Measurements from ENCODE around the gene PPP6C.
"Not testable (repeated sequence)": the region's sequence is repeated elsewhere in the genome, so short reads cannot be mapped to it uniquely, and the experiment has no call there.

The PPP6C gene

GRCh38 chr9:125133403-125134329 lies 55.9 kb downstream of the PPP6C start:
- Histone ChIP-seq H3K9ac (ENCODE audit: insufficient read length, low read depth) (no peak overlapping the region), H3K4me1 (ENCODE audit: insufficient read depth, insufficient read length) (no peaks in the 10 kb centered on the region), H3K9me3 (ENCODE audit: insufficient read depth, low read length) (no peaks in the 10 kb centered on the region), H3K36me3 (ENCODE audit: insufficient read depth, insufficient read length, low read length) (peaks cover 2% of the 10 kb centered on the region), H3K27me3 (ENCODE audit: insufficient read depth, insufficient read length) (no peaks in the 10 kb centered on the region), H3K4me3 (ENCODE audit: insufficient read length, low read depth) (no peak overlapping the region)
- no peak for DNase-seq (ENCODE audit: low read depth, low spot score)
- TF ChIP-seq YY1 (IDR thresholded peaks at IDR 0.05; ENCODE audit: insufficient read depth, insufficient read length) (no peak), SUZ12 (IDR thresholded peaks at IDR 0.05; ENCODE audit: extremely low read depth, insufficient read depth, insufficient read length) (no peak), ZNF274 (IDR thresholded peaks at IDR 0.05; ENCODE audit: low read depth, low read length) (no peak)

GRCh38 chr9:125131778-125132177 lies 57.8 kb downstream of the PPP6C start:
- peaks cover 2% of the 10 kb centered on the region for H3K36me3 ChIP-seq (ENCODE audit: insufficient read depth, insufficient read length, low read length)
- no peaks in the 10 kb centered on the region for H3K4me1 ChIP-seq (ENCODE audit: insufficient read depth, insufficient read length)
- H3K9ac ChIP-seq (ENCODE audit: insufficient read length, low read depth) = no peak overlapping the region
- TF ChIP-seq YY1 (IDR thresholded peaks at IDR 0.05; ENCODE audit: insufficient read depth, insufficient read length) (no peak), ZNF274 (IDR thresholded peaks at IDR 0.05; ENCODE audit: low read depth, low read length) (no peak), SUZ12 (IDR thresholded peaks at IDR 0.05; ENCODE audit: extremely low read depth, insufficient read depth, insufficient read length) (no peak)
- no peaks in the 10 kb centered on the region for H3K27me3 ChIP-seq (ENCODE audit: insufficient read depth, insufficient read length)
- no peak overlapping the region for H3K4me3 ChIP-seq (ENCODE audit: insufficient read length, low read depth)
- DNase-seq (ENCODE audit: low read depth, low spot score) = no peak
- no peaks in the 10 kb centered on the region for H3K9me3 ChIP-seq (ENCODE audit: insufficient read depth, low read length)

DNA sequence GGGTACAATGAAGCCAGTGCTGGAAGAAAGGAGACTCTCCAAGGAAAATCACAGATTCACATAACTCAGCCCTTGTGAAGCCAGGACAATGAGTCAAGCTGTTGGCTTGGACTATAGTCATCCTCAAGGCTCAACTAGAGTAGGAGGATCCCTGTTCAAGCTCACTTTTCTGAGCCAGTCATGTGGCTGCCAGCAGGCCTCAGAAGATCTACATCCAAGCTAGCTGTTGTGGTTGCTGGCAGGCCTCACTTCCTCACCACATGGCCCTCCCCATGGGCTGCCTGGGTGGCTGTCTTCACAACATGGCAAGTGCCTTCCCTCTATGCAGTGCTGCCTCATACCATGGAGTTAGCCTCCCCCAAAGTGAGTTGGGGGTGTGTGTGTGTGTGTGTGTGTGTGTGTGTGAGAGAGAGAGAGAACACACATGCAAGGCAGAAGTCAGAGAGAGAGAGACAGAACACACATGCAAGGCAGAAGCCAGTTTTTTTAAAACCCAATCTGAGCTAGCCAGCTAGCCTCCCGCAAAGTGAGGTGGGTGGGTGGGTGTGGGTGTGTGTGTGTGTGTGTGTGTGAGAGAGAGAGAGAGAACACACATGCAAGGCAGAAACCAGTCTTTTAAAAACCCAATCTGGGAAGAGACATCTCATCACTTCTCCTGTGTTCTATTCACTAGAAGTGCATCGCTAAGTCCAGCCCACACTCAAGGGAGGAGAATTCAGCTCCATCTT lies 63.4 kb downstream of the PPP6C start:
- TF ChIP-seq SUZ12 (IDR thresholded peaks at IDR 0.05; ENCODE audit: extremely low read depth, insufficient read depth, insufficient read length) = no peak
- TF ChIP-seq YY1 (IDR thresholded peaks at IDR 0.05; ENCODE audit: insufficient read depth, insufficient read length) = no peak
- no peak for TF ChIP-seq ZNF274 (IDR thresholded peaks at IDR 0.05; ENCODE audit: low read depth, low read length)
- no peak for DNase-seq (ENCODE audit: low read depth, low spot score)
- H3K36me3 ChIP-seq (ENCODE audit: insufficient read depth, insufficient read length, low read length) = no peaks in the 10 kb centered on the region
- no peaks in the 10 kb centered on the region for H3K27me3 ChIP-seq (ENCODE audit: insufficient read depth, insufficient read length)
- H3K9ac ChIP-seq (ENCODE audit: insufficient read length, low read depth) = no peak overlapping the region
- H3K4me1 ChIP-seq (ENCODE audit: insufficient read depth, insufficient read length) = no peaks in the 10 kb centered on the region
- H3K9me3 ChIP-seq (ENCODE audit: insufficient read depth, low read length) = no peaks in the 10 kb centered on the region
- H3K4me3 ChIP-seq (ENCODE audit: insufficient read length, low read depth) = no peak overlapping the region

DNA sequence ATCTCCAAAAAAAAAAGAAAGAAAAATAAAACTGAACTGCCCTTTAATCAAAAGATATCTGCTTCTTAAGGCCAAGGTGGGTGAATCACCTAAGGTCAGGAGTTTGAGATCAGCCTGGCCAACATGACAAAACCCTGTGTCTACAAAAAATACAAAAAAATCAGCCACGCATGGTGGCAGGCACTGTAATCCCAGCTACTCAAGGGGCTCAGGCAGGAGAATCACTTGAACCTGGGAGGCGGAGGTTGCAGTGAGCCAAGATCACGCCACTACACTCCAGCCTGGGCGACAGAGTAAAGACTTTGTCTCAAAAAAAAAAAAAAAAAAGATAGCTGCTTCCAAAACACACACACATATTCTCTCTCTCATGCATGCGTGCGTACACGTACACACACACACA lies 64.1 kb downstream of the PPP6C start:
- Histone ChIP-seq H3K4me1 (ENCODE audit: insufficient read depth, insufficient read length) (no peaks in the 10 kb centered on the region), H3K27me3 (ENCODE audit: insufficient read depth, insufficient read length) (no peaks in the 10 kb centered on the region)

DNA sequence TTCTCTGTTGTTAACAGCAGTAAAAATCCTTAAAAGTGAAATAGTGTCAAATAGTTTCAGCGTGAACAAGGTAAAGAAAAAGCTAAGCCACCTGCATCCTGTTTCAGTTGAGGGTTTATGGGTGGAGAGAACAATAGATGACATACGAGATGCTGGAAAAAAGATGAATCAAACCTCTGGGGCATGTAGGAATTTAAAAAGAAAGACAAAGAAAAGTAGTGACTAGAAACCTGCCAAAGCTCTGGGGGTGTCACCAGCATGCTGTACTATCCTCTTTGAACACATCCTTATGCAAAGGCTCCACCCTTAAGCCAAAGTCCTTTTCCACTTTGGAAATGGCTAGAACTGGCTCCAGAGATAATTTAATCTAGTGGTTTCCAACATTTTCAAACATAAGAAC lies 68.5 kb downstream of the PPP6C start:
- Histone ChIP-seq H3K9ac (ENCODE audit: insufficient read length, low read depth) (no peak overlapping the region), H3K36me3 (ENCODE audit: insufficient read depth, insufficient read length, low read length) (peaks cover 3% of the 10 kb centered on the region), H3K4me3 (ENCODE audit: insufficient read length, low read depth) (no peak overlapping the region), H3K27me3 (ENCODE audit: insufficient read depth, insufficient read length) (no peaks in the 10 kb centered on the region), H3K9me3 (ENCODE audit: insufficient read depth, low read length) (no peaks in the 10 kb centered on the region), H3K4me1 (ENCODE audit: insufficient read depth, insufficient read length) (no peaks in the 10 kb centered on the region)
- DNase-seq (ENCODE audit: low read depth, low spot score) = no peak
- TF ChIP-seq ZNF274 (IDR thresholded peaks at IDR 0.05; ENCODE audit: low read depth, low read length) = no peak
- no peak for TF ChIP-seq YY1 (IDR thresholded peaks at IDR 0.05; ENCODE audit: insufficient read depth, insufficient read length)
- no peak for TF ChIP-seq SUZ12 (IDR thresholded peaks at IDR 0.05; ENCODE audit: extremely low read depth, insufficient read depth, insufficient read length)

More for the DNA sequence above, 64.1 kb downstream of the PPP6C start:
- H3K36me3 ChIP-seq (ENCODE audit: insufficient read depth, insufficient read length, low read length) = no peaks in the 10 kb centered on the region
- no peak for TF ChIP-seq YY1 (IDR thresholded peaks at IDR 0.05; ENCODE audit: insufficient read depth, insufficient read length)
- TF ChIP-seq ZNF274 (IDR thresholded peaks at IDR 0.05; ENCODE audit: low read depth, low read length) = no peak
- no peak for TF ChIP-seq SUZ12 (IDR thresholded peaks at IDR 0.05; ENCODE audit: extremely low read depth, insufficient read depth, insufficient read length)
- H3K4me3 ChIP-seq (ENCODE audit: insufficient read length, low read depth) = no peak overlapping the region
- DNase-seq (ENCODE audit: low read depth, low spot score) = no peak
- H3K9me3 ChIP-seq (ENCODE audit: insufficient read depth, low read length) = no peaks in the 10 kb centered on the region
- no peak overlapping the region for H3K9ac ChIP-seq (ENCODE audit: insufficient read length, low read depth)

DNA sequence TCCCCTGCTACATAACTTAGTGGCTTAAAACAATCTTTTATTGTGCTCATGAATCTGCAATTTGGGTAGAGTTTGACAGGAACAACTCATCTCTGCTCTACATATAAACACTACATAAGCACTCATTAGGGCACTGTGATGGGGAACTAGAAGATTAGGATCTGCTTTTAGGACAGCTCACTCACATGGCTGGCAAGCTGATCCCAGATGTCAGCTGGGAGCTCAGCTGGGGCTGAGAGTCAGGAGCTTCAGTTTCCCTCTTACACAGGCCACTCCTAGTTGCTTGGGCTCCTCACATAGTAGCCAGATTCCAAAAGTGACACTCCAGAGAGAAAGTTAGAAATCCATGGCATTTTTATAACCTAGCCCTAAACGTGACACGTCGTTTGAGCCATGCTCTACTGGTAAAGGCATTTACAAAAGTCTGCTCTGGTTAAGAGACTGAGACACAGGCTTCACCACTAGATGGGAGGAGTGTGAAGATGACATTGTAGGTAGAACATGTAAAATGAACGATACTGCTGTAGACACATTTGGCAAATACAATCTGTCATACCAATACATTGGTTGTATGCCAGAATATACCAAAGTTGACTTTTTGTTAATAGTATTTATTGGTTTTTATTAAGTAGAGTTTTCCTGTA lies 69.8 kb downstream of the PPP6C start:
- Histone ChIP-seq H3K9me3 (ENCODE audit: insufficient read depth, low read length) (no peaks in the 10 kb centered on the region), H3K36me3 (ENCODE audit: insufficient read depth, insufficient read length, low read length) (peaks cover 3% of the 10 kb centered on the region), H3K4me3 (ENCODE audit: insufficient read length, low read depth) (no peak overlapping the region), H3K4me1 (ENCODE audit: insufficient read depth, insufficient read length) (no peaks in the 10 kb centered on the region), H3K27me3 (ENCODE audit: insufficient read depth, insufficient read length) (no peaks in the 10 kb centered on the region), H3K9ac (ENCODE audit: insufficient read length, low read depth) (no peak overlapping the region)
- no peak for DNase-seq (ENCODE audit: low read depth, low spot score)
- TF ChIP-seq SUZ12 (IDR thresholded peaks at IDR 0.05; ENCODE audit: extremely low read depth, insufficient read depth, insufficient read length) = no peak
- no peak for TF ChIP-seq YY1 (IDR thresholded peaks at IDR 0.05; ENCODE audit: insufficient read depth, insufficient read length)
- TF ChIP-seq ZNF274 (IDR thresholded peaks at IDR 0.05; ENCODE audit: low read depth, low read length) = no peak

- not testable (repeated sequence) for H3K36me3 ChIP-seq (ENCODE audit: insufficient read depth, insufficient read length, low read length); H3K27me3 ChIP-seq (ENCODE audit: insufficient read depth, insufficient read length); DNase-seq (ENCODE audit: low read depth, low spot score); H3K9ac ChIP-seq (ENCODE audit: insufficient read length, low read depth); H3K4me1 ChIP-seq (ENCODE audit: insufficient read depth, insufficient read length); H3K4me3 ChIP-seq (ENCODE audit: insufficient read length, low read depth)
- peaks cover 10% of the 10 kb centered on the region for H3K9me3 ChIP-seq (ENCODE audit: insufficient read depth, low read length)
Observed at GRCh38 chr9:125118696-125119095, 70.9 kb downstream of the PPP6C start.

- H3K36me3 ChIP-seq (ENCODE audit: insufficient read depth, insufficient read length, low read length); DNase-seq (ENCODE audit: low read depth, low spot score); H3K27me3 ChIP-seq (ENCODE audit: insufficient read depth, insufficient read length); H3K9ac ChIP-seq (ENCODE audit: insufficient read length, low read depth); H3K4me3 ChIP-seq (ENCODE audit: insufficient read length, low read depth); H3K4me1 ChIP-seq (ENCODE audit: insufficient read depth, insufficient read length): not testable (repeated sequence)
- peaks cover 38% of the 10 kb centered on the region for H3K9me3 ChIP-seq (ENCODE audit: insufficient read depth, low read length)
Observed at GRCh38 chr9:125114503-125114902, 75.1 kb downstream of the PPP6C start.

Data from NT2/D1 (cell line).